ENCODE measurements around the gene LDHA. TPM values are rescaled to one million over a fixed set of nuclear protein-coding genes. Genes with fewer than 3 reads are reported as not detected.
A peak's percentile ranks its signal among the peaks of the same experiment; 100 is the strongest.

Gene LDHA
- total RNA-seq, 4 donors from 2014 or later, result 220 to 579 (median 534) TPM

DNA sequence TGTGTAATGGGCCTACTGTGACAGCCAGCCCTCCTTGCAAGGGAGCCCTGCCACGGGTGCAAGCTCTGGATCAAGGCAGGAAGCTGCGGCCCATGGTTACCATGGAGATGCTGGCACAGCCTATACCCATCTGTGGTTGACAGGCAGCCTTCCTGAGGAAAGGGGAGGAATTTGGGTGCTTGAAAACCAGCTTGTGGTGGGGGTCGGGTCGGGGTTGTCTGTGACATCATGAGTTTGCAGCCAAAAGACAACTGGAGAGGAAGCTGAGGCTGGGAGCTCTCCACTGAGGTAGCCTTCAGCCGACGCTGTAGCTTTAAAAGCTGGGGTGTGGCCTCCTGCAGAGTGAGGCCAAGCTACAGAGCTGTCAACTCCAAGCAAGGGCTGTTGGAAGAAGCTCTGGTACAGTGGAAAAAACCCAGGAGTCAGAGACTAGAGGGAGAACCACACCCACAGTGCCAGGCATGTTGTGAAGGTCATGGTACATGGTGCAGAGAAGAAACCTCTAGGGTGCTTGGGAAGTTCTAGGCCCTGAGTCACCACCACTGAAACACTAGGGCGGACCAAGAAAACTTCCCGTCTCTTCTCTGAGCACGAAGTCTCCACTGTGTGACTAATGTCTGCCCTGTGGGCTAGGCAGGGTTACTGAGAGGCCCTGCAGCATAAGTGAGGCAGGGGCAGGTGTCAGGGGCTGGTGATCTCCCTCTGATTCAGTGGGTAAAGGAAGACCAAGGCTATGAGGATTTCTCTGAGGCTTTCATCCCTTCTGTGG is 10.8 kb upstream of the LDHA start:
- Histone ChIP-seq H3K4me1 (peaks cover 6 to 33% (median 14%) of the 10 kb centered on the region in 4 donors), H3K36me3 (no peaks in the 10 kb centered on the region), H3K27ac (peak overlapping the region; percentile 74 to 98 (median 90)), H3K4me3 (peak overlapping the region in 2 of 4 donors; percentile 16 to 28), H3K9me3 (no peaks in the 10 kb centered on the region), H3K27me3 (no peaks in the 10 kb centered on the region)
- peak in 1 of 2 donors; percentile 4 for TF ChIP-seq POLR2A (IDR thresholded peaks at IDR 0.05)
- TF ChIP-seq, protein P1, sequence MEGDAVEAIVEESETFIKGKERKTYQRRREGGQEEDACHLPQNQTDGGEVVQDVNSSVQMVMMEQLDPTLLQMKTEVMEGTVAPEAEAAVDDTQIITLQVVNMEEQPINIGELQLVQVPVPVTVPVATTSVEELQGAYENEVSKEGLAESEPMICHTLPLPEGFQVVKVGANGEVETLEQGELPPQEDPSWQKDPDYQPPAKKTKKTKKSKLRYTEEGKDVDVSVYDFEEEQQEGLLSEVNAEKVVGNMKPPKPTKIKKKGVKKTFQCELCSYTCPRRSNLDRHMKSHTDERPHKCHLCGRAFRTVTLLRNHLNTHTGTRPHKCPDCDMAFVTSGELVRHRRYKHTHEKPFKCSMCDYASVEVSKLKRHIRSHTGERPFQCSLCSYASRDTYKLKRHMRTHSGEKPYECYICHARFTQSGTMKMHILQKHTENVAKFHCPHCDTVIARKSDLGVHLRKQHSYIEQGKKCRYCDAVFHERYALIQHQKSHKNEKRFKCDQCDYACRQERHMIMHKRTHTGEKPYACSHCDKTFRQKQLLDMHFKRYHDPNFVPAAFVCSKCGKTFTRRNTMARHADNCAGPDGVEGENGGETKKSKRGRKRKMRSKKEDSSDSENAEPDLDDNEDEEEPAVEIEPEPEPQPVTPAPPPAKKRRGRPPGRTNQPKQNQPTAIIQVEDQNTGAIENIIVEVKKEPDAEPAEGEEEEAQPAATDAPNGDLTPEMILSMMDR (IDR thresholded peaks at IDR 0.05), result peak in 1 of 6 experiments; percentile 1
- peak; percentile 37 to 92 (median 78) for DNase-seq

DNA sequence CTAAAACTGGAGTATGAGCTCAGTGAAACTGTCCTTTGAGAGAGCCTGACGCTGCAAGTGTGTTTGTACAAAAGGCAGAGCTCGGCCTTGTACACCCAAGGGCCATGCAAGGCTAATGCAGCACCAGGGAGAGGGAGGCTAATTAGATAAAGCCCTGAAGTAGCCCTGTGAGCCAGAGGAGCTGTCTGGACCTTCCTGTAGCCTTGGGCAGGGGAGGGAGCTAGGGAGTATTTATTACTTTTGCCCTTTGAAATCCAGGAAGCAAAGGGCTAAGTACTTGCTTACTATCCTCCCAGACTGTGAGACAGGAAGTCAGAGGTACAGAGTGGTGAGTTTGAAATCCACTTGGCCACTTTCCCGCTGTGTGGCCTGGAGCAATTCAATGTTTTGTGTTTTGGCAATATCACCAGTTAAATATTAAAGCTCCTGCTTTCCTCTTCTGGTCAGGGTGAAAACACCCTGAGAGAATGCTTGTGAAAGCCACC is 10.2 kb upstream of the LDHA start:
- Histone ChIP-seq H3K4me1 (peaks cover 6 to 33% (median 14%) of the 10 kb centered on the region in 4 donors), H3K27me3 (no peaks in the 10 kb centered on the region), H3K27ac (peak overlapping the region; percentile 74 to 98 (median 90)), H3K4me3 (peak overlapping the region in 2 of 4 donors; percentile 16 to 27), H3K36me3 (no peaks in the 10 kb centered on the region), H3K9me3 (no peaks in the 10 kb centered on the region)
- TF ChIP-seq, protein P1 (IDR thresholded peaks at IDR 0.05), result peak in 2 of 6 experiments; percentile 11 to 20
- TF ChIP-seq POLR2A (IDR thresholded peaks at IDR 0.05), result peak in 1 of 2 donors; percentile 42
- peak in 2 of 3 donors; percentile 74 to 85 for DNase-seq

DNA sequence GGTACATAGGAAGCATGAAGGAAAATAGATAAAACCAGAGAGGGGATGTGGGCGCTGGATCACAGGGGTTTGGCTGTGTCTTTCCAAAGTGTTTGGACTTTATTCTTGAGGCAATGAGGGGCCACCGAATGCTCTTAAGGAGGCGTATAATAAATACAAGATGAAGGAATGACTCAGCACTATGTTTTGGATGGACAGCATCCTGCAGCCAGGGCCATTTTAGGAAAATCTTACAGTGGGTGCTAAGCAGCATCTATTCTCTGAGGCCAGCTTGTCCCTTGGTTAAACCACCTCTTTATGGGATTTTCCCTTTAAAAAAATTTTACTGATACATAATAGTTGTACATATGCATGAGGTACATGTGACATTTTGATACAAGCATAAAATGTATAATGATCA is 4.3 kb upstream of the LDHA start:
- no peaks in the 10 kb centered on the region for H3K36me3 ChIP-seq
- TF ChIP-seq POLR2A (IDR thresholded peaks at IDR 0.05), result no peak
- TF ChIP-seq, protein P1 (IDR thresholded peaks at IDR 0.05), result no peak
- DNase-seq, result no peak
- no peaks in the 10 kb centered on the region for H3K9me3 ChIP-seq
- no peaks in the 10 kb centered on the region for H3K27me3 ChIP-seq
- peaks cover 0 to 16% (median under 1%) of the 10 kb centered on the region in 4 donors for H3K4me1 ChIP-seq
- no peak overlapping the region for H3K4me3 ChIP-seq
- H3K27ac ChIP-seq, result no peak overlapping the region

DNA sequence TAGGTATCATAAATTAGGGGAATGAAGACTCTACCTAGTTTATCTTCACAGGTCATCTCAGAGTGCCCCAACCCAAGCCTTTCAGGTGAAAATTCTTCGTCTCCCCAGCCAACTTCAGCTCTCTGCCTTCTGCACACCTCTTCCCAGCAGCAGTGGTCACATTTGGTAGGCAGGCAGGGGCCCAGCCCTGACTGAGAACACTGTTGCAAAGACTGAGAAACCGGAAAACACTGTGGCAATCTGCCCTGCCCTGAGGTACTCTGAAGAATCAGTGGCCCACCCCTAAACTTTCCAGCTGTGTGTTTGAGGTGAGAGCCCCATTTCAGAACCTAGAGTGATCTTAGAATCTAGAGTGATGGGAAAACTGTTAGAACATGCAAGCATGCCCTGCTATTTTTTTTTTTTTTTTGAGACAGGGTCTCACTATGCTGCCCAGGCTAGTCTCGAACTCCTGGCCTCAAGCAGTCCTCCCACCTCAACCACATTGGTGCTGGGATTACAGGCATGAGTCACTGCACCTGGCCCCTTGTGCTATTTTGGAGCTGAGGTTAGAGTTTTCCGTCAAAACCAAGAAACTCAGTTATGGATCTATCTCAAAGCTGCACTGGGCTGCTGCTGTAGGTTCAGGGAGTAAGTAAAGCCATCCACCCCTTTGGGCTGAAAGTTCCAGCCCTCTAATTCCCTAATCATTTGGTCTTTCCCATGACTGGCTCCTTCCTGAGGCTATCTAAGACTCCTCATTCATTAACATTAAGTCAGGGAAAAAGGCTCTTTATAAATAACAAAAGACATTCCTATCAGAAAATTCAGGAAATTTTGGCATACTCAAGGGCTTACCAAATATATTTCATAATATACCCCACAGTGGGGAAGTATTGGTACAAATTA is 1.7 kb upstream of the LDHA start:
- Histone ChIP-seq H3K9me3 (no peaks in the 10 kb centered on the region), H3K27me3 (no peaks in the 10 kb centered on the region), H3K36me3 (peaks cover 0 to 12% (median 0%) of the 10 kb centered on the region in 3 donors), H3K27ac (peak overlapping the region in 1 of 4 donors; percentile 96), H3K4me1 (peaks cover 0 to 17% (median 0%) of the 10 kb centered on the region in 4 donors), H3K4me3 (no peak overlapping the region)
- TF ChIP-seq, protein P1 (IDR thresholded peaks at IDR 0.05), result no peak
- no peak for DNase-seq

DNA sequence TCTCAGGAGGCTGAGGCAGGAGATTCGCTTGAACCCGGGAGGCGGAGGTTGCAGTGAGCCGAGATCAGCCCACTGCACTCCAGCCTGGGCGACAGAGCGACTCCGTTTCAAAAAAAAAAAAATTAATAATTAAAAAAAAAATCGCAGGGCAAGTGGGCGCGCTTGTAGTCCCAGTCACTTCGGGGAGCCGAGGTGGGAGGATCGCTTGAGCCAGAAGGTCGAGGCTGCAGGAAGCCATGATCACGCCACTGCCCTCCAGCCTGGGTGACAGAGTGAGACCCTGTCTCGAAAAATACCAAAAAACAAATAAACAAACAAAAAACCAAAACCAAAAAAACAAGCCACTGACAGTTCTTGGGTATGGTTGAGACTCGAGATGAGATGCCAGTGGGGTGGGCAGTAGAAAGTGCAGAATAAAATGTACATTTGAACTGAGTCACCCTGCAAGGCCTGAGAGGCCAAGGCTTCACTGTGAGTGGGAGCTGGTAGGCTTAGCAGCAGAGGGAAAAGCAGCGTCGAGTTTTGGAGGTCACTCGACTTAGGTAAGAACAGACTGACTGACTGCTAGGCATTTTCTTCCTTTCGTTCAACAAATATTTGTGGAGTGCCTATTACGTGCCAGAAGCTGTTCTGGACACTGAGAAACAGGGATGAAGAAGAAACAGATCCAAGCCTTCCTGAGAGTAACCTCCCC is 635 bp upstream of the LDHA start:
- H3K4me3 ChIP-seq, result peak overlapping the region; percentile 70 to 82 (median 77)
- H3K27ac ChIP-seq, result peak overlapping the region; percentile 90 to 96 (median 95)
- H3K9me3 ChIP-seq, result no peaks in the 10 kb centered on the region
- H3K4me1 ChIP-seq, result peaks cover 0 to 23% (median 0%) of the 10 kb centered on the region in 4 donors
- DNase-seq, result no peak
- H3K36me3 ChIP-seq, result peaks cover 0 to 20% (median 0%) of the 10 kb centered on the region in 3 donors
- no peaks in the 10 kb centered on the region for H3K27me3 ChIP-seq
- no peak for TF ChIP-seq POLR2A (IDR thresholded peaks at IDR 0.05)
- TF ChIP-seq, protein P1 (IDR thresholded peaks at IDR 0.05), result no peak
